GM21737 (cell line): ENCODE results near the gene DENND1A.

Source experiments
- ATAC-seq: cut with Tn5 transposase; IDR thresholded peaks from one replicate; pipeline ENCODE4 v1.9.1; 2021; ENCODE audit warnings: mild to moderate bottlenecking, moderate library complexity; ENCODE audit not compliant: unreplicated experiment

The DENND1A gene

GRCh38 chr9:123365881-123366528 is 563.9 kb downstream of the DENND1A start:
- ATAC-seq, result no peak

- no peak for ATAC-seq
Observed at GRCh38 chr9:123365287-123365880, 564.5 kb downstream of the DENND1A start.

GRCh38 chr9:123364241-123364824 is 565.6 kb downstream of the DENND1A start:
- no peak for ATAC-seq

GRCh38 chr9:123362856-123363255 is 567.1 kb downstream of the DENND1A start:
- no peak for ATAC-seq

GRCh38 chr9:123361731-123362510 is 568.0 kb downstream of the DENND1A start:
- no peak for ATAC-seq

GRCh38 chr9:123361086-123361730 is 568.7 kb downstream of the DENND1A start:
- no peak for ATAC-seq

- ATAC-seq, result no peak
Observed at GRCh38 chr9:123360161-123361085, 569.5 kb downstream of the DENND1A start.

GRCh38 chr9:123359546-123359945 is 570.4 kb downstream of the DENND1A start:
- ATAC-seq, result no peak

GRCh38 chr9:123359106-123359505 is 570.8 kb downstream of the DENND1A start:
- ATAC-seq, result no peak

- ATAC-seq, result no peak
Observed at GRCh38 chr9:123358181-123358905, 571.6 kb downstream of the DENND1A start.

GRCh38 chr9:123357743-123358059 is 572.2 kb downstream of the DENND1A start:
- no peak for ATAC-seq

GRCh38 chr9:123356851-123357742 is 572.8 kb downstream of the DENND1A start:
- no peak for ATAC-seq

GRCh38 chr9:123355761-123356431 is 574.0 kb downstream of the DENND1A start, which contains the start of gene CRB2:
Gene CRB2, plus strand, starts transcription at chr9:123356197. Its CDS starts 64 bp downstream, at chr9:123356261.
- ATAC-seq, result no peak

GRCh38 chr9:123354806-123355508 is 575.0 kb downstream of the DENND1A start:
- no peak for ATAC-seq

GRCh38 chr9:123353984-123354591 is 575.8 kb downstream of the DENND1A start:
- ATAC-seq, result peak; percentile 54

- ATAC-seq, result no peak
Observed at GRCh38 chr9:123353041-123353440, 576.9 kb downstream of the DENND1A start.
